GM23338 (cell line): ENCODE data around the gene CAPN15.

ENCODE experiments used
- CREB1 ChIP-seq: fragments of 250-450 bp; sonication (Bioruptor Pico); IDR thresholded peaks from 2 replicates; pipeline ENCODE4 v1.5.0; 2020; ENCODE audit warnings: low read depth, mild to moderate bottlenecking, moderate library complexity
- EZH2 ChIP-seq: fragments of 200-600 bp; sonication (generic); IDR thresholded peaks from one replicate; pipeline ENCODE4 v1.8.0; 2017; ENCODE audit warnings: antibody characterized with exemption, mild to moderate bottlenecking, low read depth; ENCODE audit not compliant: unreplicated experiment
- EZH2phosphoT487 ChIP-seq: fragments of 200-600 bp; sonication (generic); IDR thresholded peaks from one replicate; pipeline ENCODE4 v1.8.1; 2018; ENCODE audit warnings: antibody characterized with exemption; ENCODE audit not compliant: unreplicated experiment
- NANOG ChIP-seq: IDR thresholded peaks from 2 replicates; pipeline ENCODE4 v1.6.1; 2016; ENCODE audit warnings: antibody characterized with exemption, borderline replicate concordance
- POLR2AphosphoS5 ChIP-seq: IDR thresholded peaks from 2 replicates; pipeline ENCODE4 v1.6.1; 2016; ENCODE audit warnings: antibody characterized with exemption, low read depth
- REST ChIP-seq: IDR thresholded peaks from one replicate; pipeline ENCODE4 v1.6.1; 2018; ENCODE audit warnings: antibody characterized with exemption; ENCODE audit not compliant: unreplicated experiment
- STAT1 ChIP-seq: IDR thresholded peaks from one replicate; pipeline ENCODE4 v1.6.1; 2016; ENCODE audit warnings: antibody characterized with exemption; ENCODE audit not compliant: unreplicated experiment
- ZNF331 ChIP-seq: fragments of 250-450 bp; sonication (Bioruptor Pico); IDR thresholded peaks from 2 replicates; pipeline ENCODE4 v1.5.0; 2020; ENCODE audit warnings: low read depth, mild to moderate bottlenecking, moderate library complexity
- TF ChIP-seq, protein P1 (sequence below), 2 experiments: fragments of 200-600 bp in 1 of 2; sonication (generic) in 1 of 2; conservative IDR thresholded peaks; 2 replicates each; pipeline versions ENCODE4 v1.5.1 to v1.6.1; 2016 to 2017; ENCODE audit warnings: antibody characterized with exemption in 2 of 2, low read depth in 2 of 2, mild to moderate bottlenecking in 2 of 2, moderate library complexity in 1 of 2
- TF ChIP-seq, protein P2 (sequence below): fragments of 250-450 bp; sonication (Bioruptor Pico); IDR thresholded peaks from 2 replicates; pipeline ENCODE4 v1.5.0; 2020; ENCODE audit warnings: mild to moderate bottlenecking, moderate library complexity

DNA sequence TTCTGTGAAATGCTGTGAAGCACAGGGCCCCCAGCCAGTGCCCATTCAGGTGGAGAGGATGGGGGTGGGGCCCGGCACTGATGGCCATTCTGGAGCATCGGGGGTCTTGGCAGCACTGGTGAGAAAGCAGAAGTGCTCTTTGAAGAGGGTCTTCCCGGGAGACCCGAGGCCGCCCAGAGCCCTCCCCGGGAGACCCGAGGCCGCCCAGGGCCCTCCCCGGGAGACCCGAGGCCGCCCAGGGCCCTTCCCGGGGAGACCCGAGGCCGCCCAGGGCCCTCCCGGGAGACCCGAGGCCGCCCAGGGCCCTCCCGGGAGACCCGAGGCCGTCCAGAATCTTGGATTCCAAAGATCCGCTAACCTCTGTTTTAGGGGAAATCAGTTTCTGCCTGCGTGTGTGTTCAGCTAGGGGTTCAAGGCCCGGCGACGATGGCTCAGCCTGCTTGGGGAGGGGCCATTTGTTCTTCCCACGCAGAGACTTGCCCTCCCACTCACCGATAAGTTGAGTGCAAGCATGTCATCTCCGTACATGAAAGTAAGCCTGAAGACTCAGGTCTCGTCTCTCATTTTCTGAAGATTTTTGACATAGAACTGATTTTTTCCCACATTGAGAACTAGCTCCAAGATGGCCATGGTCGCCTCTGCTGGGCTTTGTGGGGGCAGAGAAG lies 35.2 kb upstream of the CAPN15 start:
- TF ChIP-seq, protein P1, sequence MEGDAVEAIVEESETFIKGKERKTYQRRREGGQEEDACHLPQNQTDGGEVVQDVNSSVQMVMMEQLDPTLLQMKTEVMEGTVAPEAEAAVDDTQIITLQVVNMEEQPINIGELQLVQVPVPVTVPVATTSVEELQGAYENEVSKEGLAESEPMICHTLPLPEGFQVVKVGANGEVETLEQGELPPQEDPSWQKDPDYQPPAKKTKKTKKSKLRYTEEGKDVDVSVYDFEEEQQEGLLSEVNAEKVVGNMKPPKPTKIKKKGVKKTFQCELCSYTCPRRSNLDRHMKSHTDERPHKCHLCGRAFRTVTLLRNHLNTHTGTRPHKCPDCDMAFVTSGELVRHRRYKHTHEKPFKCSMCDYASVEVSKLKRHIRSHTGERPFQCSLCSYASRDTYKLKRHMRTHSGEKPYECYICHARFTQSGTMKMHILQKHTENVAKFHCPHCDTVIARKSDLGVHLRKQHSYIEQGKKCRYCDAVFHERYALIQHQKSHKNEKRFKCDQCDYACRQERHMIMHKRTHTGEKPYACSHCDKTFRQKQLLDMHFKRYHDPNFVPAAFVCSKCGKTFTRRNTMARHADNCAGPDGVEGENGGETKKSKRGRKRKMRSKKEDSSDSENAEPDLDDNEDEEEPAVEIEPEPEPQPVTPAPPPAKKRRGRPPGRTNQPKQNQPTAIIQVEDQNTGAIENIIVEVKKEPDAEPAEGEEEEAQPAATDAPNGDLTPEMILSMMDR (conservative IDR thresholded peaks at IDR 0.05; ENCODE audit: low read depth in 2 of 2) = no peak
- TF ChIP-seq POLR2AphosphoS5 (no peak), EZH2 (no peak), NANOG (no peak), REST (no peak), EZH2phosphoT487 (no peak), ZNF331 (CRISPR knock-in tag) (no peak), CREB1 (CRISPR knock-in tag) (no peak), STAT1 (no peak)
- TF ChIP-seq, protein P2, sequence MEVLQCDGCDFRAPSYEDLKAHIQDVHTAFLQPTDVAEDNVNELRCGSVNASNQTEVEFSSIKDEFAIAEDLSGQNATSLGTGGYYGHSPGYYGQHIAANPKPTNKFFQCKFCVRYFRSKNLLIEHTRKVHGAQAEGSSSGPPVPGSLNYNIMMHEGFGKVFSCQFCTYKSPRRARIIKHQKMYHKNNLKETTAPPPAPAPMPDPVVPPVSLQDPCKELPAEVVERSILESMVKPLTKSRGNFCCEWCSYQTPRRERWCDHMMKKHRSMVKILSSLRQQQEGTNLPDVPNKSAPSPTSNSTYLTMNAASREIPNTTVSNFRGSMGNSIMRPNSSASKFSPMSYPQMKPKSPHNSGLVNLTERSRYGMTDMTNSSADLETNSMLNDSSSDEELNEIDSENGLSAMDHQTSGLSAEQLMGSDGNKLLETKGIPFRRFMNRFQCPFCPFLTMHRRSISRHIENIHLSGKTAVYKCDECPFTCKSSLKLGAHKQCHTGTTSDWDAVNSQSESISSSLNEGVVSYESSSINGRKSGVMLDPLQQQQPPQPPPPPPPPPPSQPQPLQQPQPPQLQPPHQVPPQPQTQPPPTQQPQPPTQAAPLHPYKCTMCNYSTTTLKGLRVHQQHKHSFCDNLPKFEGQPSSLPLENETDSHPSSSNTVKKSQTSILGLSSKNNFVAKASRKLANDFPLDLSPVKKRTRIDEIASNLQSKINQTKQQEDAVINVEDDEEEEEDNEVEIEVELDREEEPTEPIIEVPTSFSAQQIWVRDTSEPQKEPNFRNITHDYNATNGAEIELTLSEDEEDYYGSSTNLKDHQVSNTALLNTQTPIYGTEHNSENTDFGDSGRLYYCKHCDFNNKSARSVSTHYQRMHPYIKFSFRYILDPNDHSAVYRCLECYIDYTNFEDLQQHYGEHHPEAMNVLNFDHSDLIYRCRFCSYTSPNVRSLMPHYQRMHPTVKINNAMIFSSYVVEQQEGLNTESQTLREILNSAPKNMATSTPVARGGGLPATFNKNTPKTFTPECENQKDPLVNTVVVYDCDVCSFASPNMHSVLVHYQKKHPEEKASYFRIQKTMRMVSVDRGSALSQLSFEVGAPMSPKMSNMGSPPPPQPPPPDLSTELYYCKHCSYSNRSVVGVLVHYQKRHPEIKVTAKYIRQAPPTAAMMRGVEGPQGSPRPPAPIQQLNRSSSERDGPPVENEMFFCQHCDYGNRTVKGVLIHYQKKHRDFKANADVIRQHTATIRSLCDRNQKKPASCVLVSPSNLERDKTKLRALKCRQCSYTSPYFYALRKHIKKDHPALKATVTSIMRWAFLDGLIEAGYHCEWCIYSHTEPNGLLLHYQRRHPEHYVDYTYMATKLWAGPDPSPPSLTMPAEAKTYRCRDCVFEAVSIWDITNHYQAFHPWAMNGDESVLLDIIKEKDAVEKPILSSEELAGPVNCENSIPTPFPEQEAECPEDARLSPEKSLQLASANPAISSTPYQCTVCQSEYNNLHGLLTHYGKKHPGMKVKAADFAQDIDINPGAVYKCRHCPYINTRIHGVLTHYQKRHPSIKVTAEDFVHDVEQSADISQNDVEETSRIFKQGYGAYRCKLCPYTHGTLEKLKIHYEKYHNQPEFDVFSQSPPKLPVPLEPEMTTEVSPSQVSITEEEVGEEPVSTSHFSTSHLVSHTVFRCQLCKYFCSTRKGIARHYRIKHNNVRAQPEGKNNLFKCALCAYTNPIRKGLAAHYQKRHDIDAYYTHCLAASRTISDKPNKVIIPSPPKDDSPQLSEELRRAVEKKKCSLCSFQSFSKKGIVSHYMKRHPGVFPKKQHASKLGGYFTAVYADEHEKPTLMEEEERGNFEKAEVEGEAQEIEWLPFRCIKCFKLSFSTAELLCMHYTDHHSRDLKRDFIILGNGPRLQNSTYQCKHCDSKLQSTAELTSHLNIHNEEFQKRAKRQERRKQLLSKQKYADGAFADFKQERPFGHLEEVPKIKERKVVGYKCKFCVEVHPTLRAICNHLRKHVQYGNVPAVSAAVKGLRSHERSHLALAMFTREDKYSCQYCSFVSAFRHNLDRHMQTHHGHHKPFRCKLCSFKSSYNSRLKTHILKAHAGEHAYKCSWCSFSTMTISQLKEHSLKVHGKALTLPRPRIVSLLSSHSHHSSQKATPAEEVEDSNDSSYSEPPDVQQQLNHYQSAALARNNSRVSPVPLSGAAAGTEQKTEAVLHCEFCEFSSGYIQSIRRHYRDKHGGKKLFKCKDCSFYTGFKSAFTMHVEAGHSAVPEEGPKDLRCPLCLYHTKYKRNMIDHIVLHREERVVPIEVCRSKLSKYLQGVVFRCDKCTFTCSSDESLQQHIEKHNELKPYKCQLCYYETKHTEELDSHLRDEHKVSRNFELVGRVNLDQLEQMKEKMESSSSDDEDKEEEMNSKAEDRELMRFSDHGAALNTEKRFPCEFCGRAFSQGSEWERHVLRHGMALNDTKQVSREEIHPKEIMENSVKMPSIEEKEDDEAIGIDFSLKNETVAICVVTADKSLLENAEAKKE (CRISPR knock-in tag) = no peak
